Medulla oblongata (tissue), 1 donor: ENCODE data around the gene VWA5A.
A peak's percentile ranks its signal among the peaks of the same experiment; 100 is the strongest.
"Not testable (repeated sequence)": the region's sequence is repeated elsewhere in the genome, so short reads cannot be mapped to it uniquely, and the experiment has no call there.

Experiments
- DNase-seq: peaks from one replicate; pipeline ENCODE4 v3.0.0-alpha.2; 2015; ENCODE audit errors: extremely low spot score

The VWA5A gene

DNA sequence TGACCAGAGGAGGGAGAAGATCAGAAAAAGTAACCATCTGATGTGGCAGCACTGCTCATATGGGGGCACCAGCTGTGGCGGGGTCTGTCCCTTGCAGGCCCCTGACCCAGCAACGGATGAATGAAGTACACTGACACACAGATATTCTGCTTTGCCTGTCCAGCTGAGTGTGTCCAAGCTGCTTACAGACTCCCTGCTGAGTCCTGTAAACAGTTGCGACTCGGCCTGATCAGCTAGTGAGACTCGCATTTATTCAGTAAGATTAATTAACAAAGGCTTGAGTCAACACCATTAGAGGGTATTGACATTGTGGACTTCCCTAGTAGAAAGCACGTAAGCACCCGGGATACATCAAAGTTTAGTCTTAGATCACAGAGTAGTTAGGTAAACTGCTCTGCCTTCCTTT is 52.6 kb downstream of the VWA5A start:
- no peak for DNase-seq

DNA sequence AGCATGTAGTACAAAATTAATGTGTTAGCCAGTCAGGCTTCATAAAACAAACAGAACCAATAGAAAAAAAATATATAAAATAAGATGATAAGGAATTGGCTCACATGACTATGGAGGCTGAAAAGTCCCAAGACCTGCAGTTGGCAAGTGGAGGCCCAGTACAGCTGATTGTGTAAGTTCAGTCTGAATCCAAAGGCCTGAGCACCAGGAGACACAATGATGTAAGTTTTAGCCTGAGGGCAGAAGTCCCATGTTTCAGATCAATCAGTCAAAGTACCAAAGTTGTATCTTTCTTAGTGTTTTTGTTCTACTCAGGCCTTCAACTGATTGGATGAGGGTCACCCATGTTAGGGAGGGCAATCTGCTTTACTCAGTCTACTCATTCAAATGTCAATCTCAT is 53.5 kb downstream of the VWA5A start:
- no peak for DNase-seq

DNA sequence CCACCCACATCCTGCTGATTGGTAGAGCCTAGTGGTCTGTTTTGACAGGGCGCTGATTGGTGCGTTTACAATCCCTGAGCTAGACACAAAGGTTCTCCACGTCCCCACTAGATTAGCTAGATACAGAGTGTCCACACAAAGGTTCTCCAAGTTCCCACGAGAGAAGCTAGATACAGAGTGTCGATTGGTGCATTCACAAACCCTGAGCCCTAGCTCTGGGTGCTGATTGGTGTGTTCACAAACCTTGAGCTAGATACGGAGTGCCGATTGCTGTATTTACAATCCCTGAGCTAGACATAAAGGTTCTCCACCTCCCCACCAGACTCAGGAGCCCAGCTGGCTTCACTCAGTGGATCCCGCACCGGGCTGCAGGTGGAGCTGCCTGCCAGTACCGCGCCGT is 55.1 kb downstream of the VWA5A start:
- not testable (repeated sequence) for DNase-seq

GRCh38 chr11:124170801-124171586 is 55.7 kb downstream of the VWA5A start:
- no peak for DNase-seq

GRCh38 chr11:124172101-124172500 is 56.9 kb downstream of the VWA5A start:
- no peak for DNase-seq

GRCh38 chr11:124172599-124172998 is 57.3 kb downstream of the VWA5A start:
- DNase-seq: no peak

DNA sequence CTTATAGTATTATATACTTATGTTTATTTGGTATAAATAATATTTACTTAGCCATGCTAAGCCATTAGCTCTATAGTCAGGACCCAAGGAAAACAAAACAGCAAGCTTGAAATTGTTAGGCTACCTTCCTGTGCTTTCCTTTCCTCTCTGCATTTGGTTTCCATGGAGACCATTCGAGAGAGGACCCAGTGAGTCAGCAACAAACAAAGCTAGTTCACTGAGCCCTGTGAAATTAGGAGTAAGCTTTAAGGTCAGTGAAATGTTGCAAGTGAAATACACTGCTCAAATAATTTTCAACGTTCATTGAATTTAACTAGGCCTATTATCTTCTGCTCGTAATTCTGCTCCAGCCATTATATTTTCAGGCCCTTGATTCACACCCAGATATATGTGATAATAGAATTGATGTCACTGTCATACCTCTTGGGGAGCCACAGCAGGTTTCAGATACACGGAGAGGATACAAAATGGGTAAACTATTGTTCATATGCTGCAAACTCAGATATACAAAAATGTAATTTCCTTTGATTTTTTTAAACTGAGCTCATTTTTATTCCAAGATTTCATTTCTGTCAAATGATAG is 58.8 kb downstream of the VWA5A start:
- DNase-seq: peak; percentile 57

GRCh38 chr11:124176925-124177715 is 61.9 kb downstream of the VWA5A start:
- DNase-seq: no peak

- DNase-seq: no peak
These were observed 64.1 kb downstream of the VWA5A start for GRCh38 chr11:124179310-124179709.

GRCh38 chr11:124183068-124183467 is 67.8 kb downstream of the VWA5A start, which contains the start of gene OR10D3:
Gene OR10D3 (plus strand): TSS chr11:124183345. CDS start chr11:124185270, 1,925 bp downstream.
- no peak for DNase-seq

DNA sequence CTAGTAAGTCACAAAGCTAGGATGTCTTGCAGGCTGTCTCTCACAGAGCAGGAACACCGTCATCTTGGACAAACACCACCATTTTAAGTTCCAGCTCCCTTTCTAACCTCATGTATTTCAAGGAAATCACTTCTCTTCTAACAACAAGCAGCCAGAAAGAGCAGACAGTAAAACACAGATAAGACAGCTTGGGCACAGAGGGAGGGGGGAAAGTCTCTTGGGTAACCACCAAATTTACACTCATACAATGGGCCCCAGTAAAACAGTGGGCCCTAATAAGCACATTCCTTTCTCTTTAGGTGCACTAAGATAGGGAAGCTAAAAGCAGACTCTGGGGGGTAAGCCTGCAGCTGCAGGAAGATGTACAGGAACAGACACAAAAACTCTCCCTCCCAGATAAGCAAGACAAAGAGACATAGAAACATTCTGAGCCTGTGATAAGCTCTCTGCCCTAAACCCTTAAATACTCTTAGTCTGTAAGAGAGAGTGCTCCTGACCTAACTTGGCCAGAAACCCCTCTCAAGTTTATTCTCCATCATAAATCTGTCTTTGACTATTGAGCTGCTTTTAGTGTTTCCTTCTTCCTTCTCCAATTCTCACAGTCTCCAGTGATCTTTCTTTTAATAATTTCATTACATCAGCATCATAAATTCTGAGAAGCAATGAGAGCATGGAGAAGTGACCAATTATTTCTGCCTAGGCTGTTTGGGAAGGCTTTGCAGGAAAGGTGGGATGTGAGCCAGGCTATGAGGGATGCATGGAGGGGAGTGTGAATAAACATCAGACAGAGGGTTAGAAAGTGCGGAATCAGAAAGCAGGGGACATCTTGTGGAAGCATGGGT is 75.3 kb downstream of the VWA5A start:
- no peak for DNase-seq

DNA sequence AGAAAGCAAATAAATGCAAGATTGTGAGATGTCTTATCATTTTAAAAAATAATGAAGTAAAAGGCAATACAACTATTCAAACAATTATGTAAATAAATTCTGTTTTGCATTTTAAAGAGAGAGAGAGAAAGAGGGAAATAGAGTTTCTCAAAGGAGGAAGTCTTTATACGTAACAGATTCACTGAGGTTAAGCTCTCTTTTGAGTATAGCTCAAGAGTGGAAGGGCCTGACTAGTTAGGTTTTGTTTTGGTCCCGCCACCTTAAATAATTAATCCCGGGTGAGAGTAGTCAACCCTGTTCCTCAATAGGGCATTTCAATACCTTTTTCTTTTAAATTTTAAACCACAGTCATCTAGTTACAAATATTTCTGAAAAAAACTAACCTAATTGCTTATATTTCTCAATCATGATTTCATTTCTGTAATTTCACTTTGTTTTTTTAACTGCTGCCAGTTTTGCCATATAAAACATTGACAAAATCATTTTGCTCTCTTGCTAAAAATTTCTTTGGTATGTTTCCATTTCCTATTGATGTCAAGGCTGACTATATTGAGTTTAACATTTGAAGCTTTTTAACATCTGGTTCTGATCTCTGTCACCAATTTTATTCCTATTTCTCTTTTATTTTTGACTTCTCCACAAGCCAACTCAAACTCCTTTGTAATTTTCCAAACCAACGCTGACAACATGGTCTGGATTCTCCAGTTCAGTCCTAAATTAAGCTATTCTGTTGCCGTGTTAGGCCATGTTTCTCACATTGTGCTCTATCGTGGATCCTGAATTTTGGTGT is 78.2 kb downstream of the VWA5A start:
- no peak for DNase-seq

GRCh38 chr11:124194293-124195188 is 79.3 kb downstream of the VWA5A start:
- DNase-seq: peak; percentile 3

DNA sequence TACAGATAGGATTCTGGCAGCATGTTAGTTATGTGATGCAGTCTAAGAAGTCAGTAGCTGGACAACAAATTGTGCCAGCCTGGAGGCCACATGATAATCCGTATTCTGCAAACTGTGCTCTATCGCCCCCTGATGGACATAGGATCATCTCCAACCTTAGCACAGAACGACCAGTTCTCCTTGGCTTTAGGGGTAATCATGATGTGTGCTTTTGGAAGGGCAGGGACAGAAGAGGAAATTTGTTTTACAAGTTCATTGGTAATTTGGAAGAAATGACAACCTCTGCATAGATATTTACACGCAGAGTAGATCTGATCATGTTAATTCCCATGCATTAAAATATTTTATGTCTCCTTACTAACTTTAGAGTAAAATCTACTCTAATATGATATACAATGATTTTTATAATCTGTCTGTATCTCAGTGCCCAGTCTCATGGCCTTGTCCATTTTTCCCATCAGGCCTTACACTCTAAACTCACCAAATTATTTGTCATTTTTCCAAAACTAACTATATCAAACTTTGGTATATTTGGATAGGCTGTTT is 80.0 kb downstream of the VWA5A start:
- peak; percentile 6 for DNase-seq
